Neural cell (in vitro differentiated cells): ENCODE results near the gene DCT.

ENCODE experiments used
- EP300 ChIP-seq: fragments of 450-650 bp; conservative IDR thresholded peaks from 2 replicates; pipeline ENCODE4 v1.6.1; 2014; ENCODE audit warnings: antibody characterized with exemption, mild to moderate bottlenecking, moderate library complexity; ENCODE audit not compliant: poor library complexity, severe bottlenecking
- EZH2 ChIP-seq: fragments of 200-600, 300-800 bp; shearing (Covaris generic), sonication (generic); IDR thresholded peaks from 2 replicates; pipeline ENCODE4 v1.6.1; 2014; ENCODE audit warnings: antibody characterized with exemption, low read length, borderline replicate concordance, mild to moderate bottlenecking; ENCODE audit not compliant: insufficient read depth, poor library complexity, severe bottlenecking
- MXI1 ChIP-seq: fragments of 450-650 bp; conservative IDR thresholded peaks from 2 replicates; pipeline ENCODE4 v1.6.1; 2014; ENCODE audit warnings: antibody characterized with exemption, mild to moderate bottlenecking; ENCODE audit not compliant: poor library complexity, severe bottlenecking
- POLR2AphosphoS5 ChIP-seq: IDR thresholded peaks from 2 replicates; pipeline ENCODE4 v1.6.1; 2012
- RAD21 ChIP-seq: fragments of 450-650 bp; conservative IDR thresholded peaks from 2 replicates; pipeline ENCODE4 v1.6.1; 2014; ENCODE audit warnings: antibody characterized with exemption, mild to moderate bottlenecking, moderate library complexity
- SMC3 ChIP-seq: fragments of 450-650 bp; conservative IDR thresholded peaks from 2 replicates; pipeline ENCODE4 v1.6.1; 2014; ENCODE audit warnings: antibody characterized with exemption, mild to moderate bottlenecking, moderate library complexity; ENCODE audit not compliant: poor library complexity
- TAF1 ChIP-seq: IDR thresholded peaks from 2 replicates; pipeline ENCODE4 v1.6.1; 2012; ENCODE audit warnings: low read depth
- TF ChIP-seq, protein P1 (sequence below): fragments of 450-650 bp; IDR thresholded peaks from 2 replicates; pipeline ENCODE4 v1.5.1; 2014; ENCODE audit warnings: antibody characterized with exemption, mild to moderate bottlenecking, moderate library complexity; ENCODE audit not compliant: poor library complexity, severe bottlenecking
- TF ChIP-seq, protein P2 (sequence below): IDR thresholded peaks from 2 replicates; pipeline ENCODE4 v1.6.1; 2012; ENCODE audit warnings: borderline replicate concordance

DNA sequence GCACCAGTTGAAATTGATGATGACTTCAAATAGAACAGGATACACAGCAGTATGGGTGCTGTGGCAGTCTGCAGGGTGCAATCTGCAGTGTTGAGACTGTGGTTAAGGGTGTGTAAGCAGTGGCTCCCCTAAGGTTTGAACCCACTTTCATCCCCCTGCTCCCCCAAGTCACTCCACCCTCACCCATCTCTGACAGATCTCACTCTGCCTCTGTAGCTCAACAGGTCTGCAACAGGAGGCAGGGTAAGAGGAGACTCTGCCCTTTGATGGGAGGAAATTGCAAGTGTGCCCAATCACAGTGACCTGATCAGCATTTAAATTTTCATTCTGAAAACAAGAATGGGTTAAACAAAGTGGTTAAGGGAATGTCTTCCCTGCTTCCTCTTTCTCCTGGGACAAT, 92.4 kb downstream of the DCT start:
- TF ChIP-seq, protein P1, sequence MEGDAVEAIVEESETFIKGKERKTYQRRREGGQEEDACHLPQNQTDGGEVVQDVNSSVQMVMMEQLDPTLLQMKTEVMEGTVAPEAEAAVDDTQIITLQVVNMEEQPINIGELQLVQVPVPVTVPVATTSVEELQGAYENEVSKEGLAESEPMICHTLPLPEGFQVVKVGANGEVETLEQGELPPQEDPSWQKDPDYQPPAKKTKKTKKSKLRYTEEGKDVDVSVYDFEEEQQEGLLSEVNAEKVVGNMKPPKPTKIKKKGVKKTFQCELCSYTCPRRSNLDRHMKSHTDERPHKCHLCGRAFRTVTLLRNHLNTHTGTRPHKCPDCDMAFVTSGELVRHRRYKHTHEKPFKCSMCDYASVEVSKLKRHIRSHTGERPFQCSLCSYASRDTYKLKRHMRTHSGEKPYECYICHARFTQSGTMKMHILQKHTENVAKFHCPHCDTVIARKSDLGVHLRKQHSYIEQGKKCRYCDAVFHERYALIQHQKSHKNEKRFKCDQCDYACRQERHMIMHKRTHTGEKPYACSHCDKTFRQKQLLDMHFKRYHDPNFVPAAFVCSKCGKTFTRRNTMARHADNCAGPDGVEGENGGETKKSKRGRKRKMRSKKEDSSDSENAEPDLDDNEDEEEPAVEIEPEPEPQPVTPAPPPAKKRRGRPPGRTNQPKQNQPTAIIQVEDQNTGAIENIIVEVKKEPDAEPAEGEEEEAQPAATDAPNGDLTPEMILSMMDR, result no peak
- TF ChIP-seq EZH2 (no peak), POLR2AphosphoS5 (no peak), EP300 (no peak), SMC3 (no peak), TAF1 (no peak), RAD21 (no peak), MXI1 (no peak)
- TF ChIP-seq, protein P2, sequence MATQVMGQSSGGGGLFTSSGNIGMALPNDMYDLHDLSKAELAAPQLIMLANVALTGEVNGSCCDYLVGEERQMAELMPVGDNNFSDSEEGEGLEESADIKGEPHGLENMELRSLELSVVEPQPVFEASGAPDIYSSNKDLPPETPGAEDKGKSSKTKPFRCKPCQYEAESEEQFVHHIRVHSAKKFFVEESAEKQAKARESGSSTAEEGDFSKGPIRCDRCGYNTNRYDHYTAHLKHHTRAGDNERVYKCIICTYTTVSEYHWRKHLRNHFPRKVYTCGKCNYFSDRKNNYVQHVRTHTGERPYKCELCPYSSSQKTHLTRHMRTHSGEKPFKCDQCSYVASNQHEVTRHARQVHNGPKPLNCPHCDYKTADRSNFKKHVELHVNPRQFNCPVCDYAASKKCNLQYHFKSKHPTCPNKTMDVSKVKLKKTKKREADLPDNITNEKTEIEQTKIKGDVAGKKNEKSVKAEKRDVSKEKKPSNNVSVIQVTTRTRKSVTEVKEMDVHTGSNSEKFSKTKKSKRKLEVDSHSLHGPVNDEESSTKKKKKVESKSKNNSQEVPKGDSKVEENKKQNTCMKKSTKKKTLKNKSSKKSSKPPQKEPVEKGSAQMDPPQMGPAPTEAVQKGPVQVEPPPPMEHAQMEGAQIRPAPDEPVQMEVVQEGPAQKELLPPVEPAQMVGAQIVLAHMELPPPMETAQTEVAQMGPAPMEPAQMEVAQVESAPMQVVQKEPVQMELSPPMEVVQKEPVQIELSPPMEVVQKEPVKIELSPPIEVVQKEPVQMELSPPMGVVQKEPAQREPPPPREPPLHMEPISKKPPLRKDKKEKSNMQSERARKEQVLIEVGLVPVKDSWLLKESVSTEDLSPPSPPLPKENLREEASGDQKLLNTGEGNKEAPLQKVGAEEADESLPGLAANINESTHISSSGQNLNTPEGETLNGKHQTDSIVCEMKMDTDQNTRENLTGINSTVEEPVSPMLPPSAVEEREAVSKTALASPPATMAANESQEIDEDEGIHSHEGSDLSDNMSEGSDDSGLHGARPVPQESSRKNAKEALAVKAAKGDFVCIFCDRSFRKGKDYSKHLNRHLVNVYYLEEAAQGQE, result no peak
